ENCODE measurements around the gene CREBBP.

CREBBP gene

DNA sequence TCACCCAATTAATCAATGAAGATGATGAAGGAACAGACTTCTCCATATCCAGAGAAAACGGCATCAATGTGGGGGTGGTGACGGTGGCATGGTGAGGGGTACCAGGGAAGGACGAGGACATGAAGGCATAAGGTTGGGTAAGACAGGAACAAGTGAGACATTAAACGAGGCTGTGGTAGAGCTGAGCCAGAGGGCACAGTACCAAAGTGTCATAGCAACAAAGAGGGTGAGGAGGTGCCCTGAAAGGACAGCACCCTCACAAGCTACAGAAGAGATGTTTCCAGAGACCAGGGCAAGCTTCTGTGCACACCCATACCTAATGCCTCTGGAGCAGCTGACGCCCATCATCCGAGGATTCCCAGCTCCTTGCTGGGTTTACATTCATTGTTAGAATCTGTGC lies 105.7 kb downstream of the CREBBP start:
- TF ChIP-seq EP300 (IDR thresholded peaks at IDR 0.05; ENCODE audit: borderline replicate concordance) (no peak), NFIC (IDR thresholded peaks at IDR 0.05) (no peak), YY1 (IDR thresholded peaks at IDR 0.05; ENCODE audit: low read depth) (no peak), EGR1 (IDR thresholded peaks at IDR 0.05) (no peak), ZBTB7A (IDR thresholded peaks at IDR 0.05; ENCODE audit: low read depth) (no peak), TCF12 (IDR thresholded peaks at IDR 0.05; ENCODE audit: low read depth) (no peak), FOXM1 (IDR thresholded peaks at IDR 0.05; ENCODE audit: borderline replicate concordance, low read depth) (no peak), CREB1 (IDR thresholded peaks at IDR 0.05; ENCODE audit: low read depth) (no peak), RAD21 (IDR thresholded peaks at IDR 0.05; ENCODE audit: low read depth) (no peak), TAF1 (IDR thresholded peaks at IDR 0.05; ENCODE audit: low read depth) (no peak), CEBPB (IDR thresholded peaks at IDR 0.05) (no peak), TEAD4 (IDR thresholded peaks at IDR 0.05) (no peak)
- TF ChIP-seq, protein P1, sequence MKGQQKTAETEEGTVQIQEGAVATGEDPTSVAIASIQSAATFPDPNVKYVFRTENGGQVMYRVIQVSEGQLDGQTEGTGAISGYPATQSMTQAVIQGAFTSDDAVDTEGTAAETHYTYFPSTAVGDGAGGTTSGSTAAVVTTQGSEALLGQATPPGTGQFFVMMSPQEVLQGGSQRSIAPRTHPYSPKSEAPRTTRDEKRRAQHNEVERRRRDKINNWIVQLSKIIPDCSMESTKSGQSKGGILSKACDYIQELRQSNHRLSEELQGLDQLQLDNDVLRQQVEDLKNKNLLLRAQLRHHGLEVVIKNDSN (IDR thresholded peaks at IDR 0.05), result no peak
- TF ChIP-seq, protein P2, sequence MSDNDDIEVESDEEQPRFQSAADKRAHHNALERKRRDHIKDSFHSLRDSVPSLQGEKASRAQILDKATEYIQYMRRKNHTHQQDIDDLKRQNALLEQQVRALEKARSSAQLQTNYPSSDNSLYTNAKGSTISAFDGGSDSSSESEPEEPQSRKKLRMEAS (IDR thresholded peaks at IDR 0.05), result no peak
- TF ChIP-seq, protein P3, sequence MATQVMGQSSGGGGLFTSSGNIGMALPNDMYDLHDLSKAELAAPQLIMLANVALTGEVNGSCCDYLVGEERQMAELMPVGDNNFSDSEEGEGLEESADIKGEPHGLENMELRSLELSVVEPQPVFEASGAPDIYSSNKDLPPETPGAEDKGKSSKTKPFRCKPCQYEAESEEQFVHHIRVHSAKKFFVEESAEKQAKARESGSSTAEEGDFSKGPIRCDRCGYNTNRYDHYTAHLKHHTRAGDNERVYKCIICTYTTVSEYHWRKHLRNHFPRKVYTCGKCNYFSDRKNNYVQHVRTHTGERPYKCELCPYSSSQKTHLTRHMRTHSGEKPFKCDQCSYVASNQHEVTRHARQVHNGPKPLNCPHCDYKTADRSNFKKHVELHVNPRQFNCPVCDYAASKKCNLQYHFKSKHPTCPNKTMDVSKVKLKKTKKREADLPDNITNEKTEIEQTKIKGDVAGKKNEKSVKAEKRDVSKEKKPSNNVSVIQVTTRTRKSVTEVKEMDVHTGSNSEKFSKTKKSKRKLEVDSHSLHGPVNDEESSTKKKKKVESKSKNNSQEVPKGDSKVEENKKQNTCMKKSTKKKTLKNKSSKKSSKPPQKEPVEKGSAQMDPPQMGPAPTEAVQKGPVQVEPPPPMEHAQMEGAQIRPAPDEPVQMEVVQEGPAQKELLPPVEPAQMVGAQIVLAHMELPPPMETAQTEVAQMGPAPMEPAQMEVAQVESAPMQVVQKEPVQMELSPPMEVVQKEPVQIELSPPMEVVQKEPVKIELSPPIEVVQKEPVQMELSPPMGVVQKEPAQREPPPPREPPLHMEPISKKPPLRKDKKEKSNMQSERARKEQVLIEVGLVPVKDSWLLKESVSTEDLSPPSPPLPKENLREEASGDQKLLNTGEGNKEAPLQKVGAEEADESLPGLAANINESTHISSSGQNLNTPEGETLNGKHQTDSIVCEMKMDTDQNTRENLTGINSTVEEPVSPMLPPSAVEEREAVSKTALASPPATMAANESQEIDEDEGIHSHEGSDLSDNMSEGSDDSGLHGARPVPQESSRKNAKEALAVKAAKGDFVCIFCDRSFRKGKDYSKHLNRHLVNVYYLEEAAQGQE (IDR thresholded peaks at IDR 0.05; ENCODE audit: low read depth), result no peak

DNA sequence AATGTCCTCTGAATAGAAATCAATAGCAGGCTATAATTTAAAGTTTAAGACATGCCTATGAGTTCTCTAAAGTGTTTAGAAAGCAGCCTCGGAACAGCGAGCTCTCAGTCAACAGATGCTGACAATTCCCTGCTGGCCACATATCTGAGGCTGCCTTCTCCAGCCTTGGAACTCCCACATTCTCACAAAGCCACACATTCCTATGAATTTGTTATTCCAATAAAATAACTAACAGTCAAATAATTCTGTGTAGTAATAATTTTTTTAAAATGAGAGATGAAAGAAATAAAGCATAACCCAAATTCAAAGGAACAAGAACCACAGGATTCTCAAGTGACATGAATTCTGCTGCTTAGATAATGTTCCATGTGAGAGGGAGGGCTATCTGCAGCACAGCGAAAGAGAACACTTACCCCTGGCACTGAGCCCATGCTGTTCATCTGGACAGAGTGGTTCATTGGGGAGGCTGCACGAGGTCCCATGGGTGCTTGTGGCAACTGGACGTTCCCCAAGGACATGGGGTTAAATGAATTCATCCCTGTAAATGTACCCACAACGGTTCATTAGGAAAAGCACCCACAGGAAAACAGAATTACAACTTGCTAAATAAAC lies 106.3 kb downstream of the CREBBP start:
- TF ChIP-seq TCF12 (IDR thresholded peaks at IDR 0.05; ENCODE audit: low read depth) (no peak), RAD21 (IDR thresholded peaks at IDR 0.05; ENCODE audit: low read depth) (no peak), NFIC (IDR thresholded peaks at IDR 0.05) (no peak), TAF1 (IDR thresholded peaks at IDR 0.05; ENCODE audit: low read depth) (no peak), FOXM1 (IDR thresholded peaks at IDR 0.05; ENCODE audit: borderline replicate concordance, low read depth) (no peak), CEBPB (IDR thresholded peaks at IDR 0.05) (no peak), YY1 (IDR thresholded peaks at IDR 0.05; ENCODE audit: low read depth) (no peak), CREB1 (IDR thresholded peaks at IDR 0.05; ENCODE audit: low read depth) (no peak), EP300 (IDR thresholded peaks at IDR 0.05; ENCODE audit: borderline replicate concordance) (no peak), ZBTB7A (IDR thresholded peaks at IDR 0.05; ENCODE audit: low read depth) (no peak), TEAD4 (IDR thresholded peaks at IDR 0.05) (no peak)
- TF ChIP-seq, protein P3 (IDR thresholded peaks at IDR 0.05; ENCODE audit: low read depth), result no peak

GRCh38 chr16:3773663-3774062 lies 106.8 kb downstream of the CREBBP start:
- TF ChIP-seq YY1 (IDR thresholded peaks at IDR 0.05; ENCODE audit: low read depth) (no peak), EGR1 (IDR thresholded peaks at IDR 0.05) (no peak), FOXM1 (IDR thresholded peaks at IDR 0.05; ENCODE audit: borderline replicate concordance, low read depth) (no peak), TAF1 (IDR thresholded peaks at IDR 0.05; ENCODE audit: low read depth) (no peak), TCF12 (IDR thresholded peaks at IDR 0.05; ENCODE audit: low read depth) (no peak), EP300 (IDR thresholded peaks at IDR 0.05; ENCODE audit: borderline replicate concordance) (no peak), TEAD4 (IDR thresholded peaks at IDR 0.05) (no peak), CEBPB (IDR thresholded peaks at IDR 0.05) (no peak), ZBTB7A (IDR thresholded peaks at IDR 0.05; ENCODE audit: low read depth) (no peak), RAD21 (IDR thresholded peaks at IDR 0.05; ENCODE audit: low read depth) (no peak), CREB1 (IDR thresholded peaks at IDR 0.05; ENCODE audit: low read depth) (no peak), NFIC (IDR thresholded peaks at IDR 0.05) (no peak)
- TF ChIP-seq, protein P3 (IDR thresholded peaks at IDR 0.05; ENCODE audit: low read depth), result no peak
- TF ChIP-seq, protein P1 (IDR thresholded peaks at IDR 0.05), result no peak
- TF ChIP-seq, protein P2 (IDR thresholded peaks at IDR 0.05), result no peak

DNA sequence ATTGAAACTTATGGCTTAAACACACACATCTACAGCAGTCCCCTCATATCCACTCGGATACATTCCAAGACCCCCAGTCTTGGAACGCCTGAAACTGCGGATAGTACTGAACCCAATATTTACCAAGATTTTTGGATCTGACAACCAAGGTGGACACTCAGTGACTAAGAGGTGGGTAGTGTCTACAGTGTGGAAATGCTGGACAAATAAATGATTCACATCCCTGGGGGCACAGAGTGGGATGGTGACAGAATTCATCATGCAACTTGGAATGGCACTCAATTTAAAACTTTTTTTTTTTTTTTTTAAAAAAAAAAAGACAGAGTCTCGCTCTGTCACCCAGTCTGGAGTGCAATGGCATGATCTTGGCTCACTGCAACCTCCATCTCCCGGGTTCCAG lies 109.0 kb downstream of the CREBBP start:
- no peak for TF ChIP-seq TAF1 (IDR thresholded peaks at IDR 0.05; ENCODE audit: low read depth)
- TF ChIP-seq CREB1 (IDR thresholded peaks at IDR 0.05; ENCODE audit: low read depth), result no peak
- no peak for TF ChIP-seq EGR1 (IDR thresholded peaks at IDR 0.05)
- TF ChIP-seq, protein P3 (IDR thresholded peaks at IDR 0.05; ENCODE audit: low read depth), result no peak
- TF ChIP-seq TCF12 (IDR thresholded peaks at IDR 0.05; ENCODE audit: low read depth), result no peak
- TF ChIP-seq RAD21 (IDR thresholded peaks at IDR 0.05; ENCODE audit: low read depth), result no peak
- TF ChIP-seq, protein P2 (IDR thresholded peaks at IDR 0.05), result no peak
- no peak for TF ChIP-seq YY1 (IDR thresholded peaks at IDR 0.05; ENCODE audit: low read depth)
- no peak for TF ChIP-seq TEAD4 (IDR thresholded peaks at IDR 0.05)
- TF ChIP-seq, protein P1 (IDR thresholded peaks at IDR 0.05), result no peak
- TF ChIP-seq ZBTB7A (IDR thresholded peaks at IDR 0.05; ENCODE audit: low read depth), result no peak
- no peak for TF ChIP-seq FOXM1 (IDR thresholded peaks at IDR 0.05; ENCODE audit: borderline replicate concordance, low read depth)
- TF ChIP-seq CEBPB (IDR thresholded peaks at IDR 0.05), result no peak
- TF ChIP-seq NFIC (IDR thresholded peaks at IDR 0.05), result no peak
- TF ChIP-seq EP300 (IDR thresholded peaks at IDR 0.05; ENCODE audit: borderline replicate concordance), result no peak

Measured in Ishikawa (cell line).